Middle frontal gyrus (tissue), 1 donor: ENCODE data around the gene PUM1.

Source experiments
- DNase-seq: peaks from one replicate; pipeline ENCODE4 v3.0.0-alpha.2; 2015; ENCODE audit warnings: low spot score; ENCODE audit errors: extremely low spot score

The PUM1 gene

GRCh38 chr1:30930631-30931173 is 134.8 kb downstream of the PUM1 start:
- no peak for DNase-seq

- no peak for DNase-seq
These were observed 135.5 kb downstream of the PUM1 start for GRCh38 chr1:30929944-30930525.

GRCh38 chr1:30929135-30929889 is 136.2 kb downstream of the PUM1 start:
- no peak for DNase-seq

- DNase-seq = no peak
These were observed 136.8 kb downstream of the PUM1 start for GRCh38 chr1:30928789-30929134.

GRCh38 chr1:30928171-30928570 is 137.3 kb downstream of the PUM1 start:
- no peak for DNase-seq

GRCh38 chr1:30927448-30927847 is 138.1 kb downstream of the PUM1 start:
- DNase-seq = no peak

GRCh38 chr1:30923597-30923996 is 141.9 kb downstream of the PUM1 start:
- DNase-seq = no peak

GRCh38 chr1:30920827-30921226 is 144.7 kb downstream of the PUM1 start:
- DNase-seq = no peak

- no peak for DNase-seq
These were observed 146.3 kb downstream of the PUM1 start for GRCh38 chr1:30919025-30919881.

GRCh38 chr1:30916296-30916695 is 149.2 kb downstream of the PUM1 start:
- DNase-seq = no peak

GRCh38 chr1:30915491-30916230 is 149.9 kb downstream of the PUM1 start:
- DNase-seq = no peak

- no peak for DNase-seq
These were observed 150.6 kb downstream of the PUM1 start for GRCh38 chr1:30914931-30915330.

GRCh38 chr1:30914587-30914922 is 151.0 kb downstream of the PUM1 start:
- DNase-seq = no peak

- no peak for DNase-seq
These were observed 152.4 kb downstream of the PUM1 start for GRCh38 chr1:30912913-30913652.

- DNase-seq = no peak
These were observed 153.3 kb downstream of the PUM1 start for GRCh38 chr1:30912224-30912623.

- peak; percentile 74 for DNase-seq
These were observed 154.2 kb downstream of the PUM1 start for GRCh38 chr1:30911059-30911954.

GRCh38 chr1:30909365-30910068 is 156.0 kb downstream of the PUM1 start:
- DNase-seq = no peak

- no peak for DNase-seq
These were observed 156.7 kb downstream of the PUM1 start, which contains the start of gene SDC3 for GRCh38 chr1:30908696-30909364. Gene SDC3 (minus strand): TSS chr1:30908758. CDS start chr1:30908586, 172 bp downstream.
